ENCODE data around the gene SDR9C7.
"Not testable (repeated sequence)": the region's sequence is repeated elsewhere in the genome, so short reads cannot be mapped to it uniquely, and the experiment has no call there.

Gene SDR9C7

GRCh38 chr12:56933826-56934625 is at the start of gene SDR9C7:
TSS of gene SDR9C7 (minus strand) at chr12:56934408. CDS start at chr12:56934261, 147 bp downstream.
- DNase-seq (ENCODE audit: low read depth in 2 of 2), result no peak
- TF ChIP-seq CTCF (IDR thresholded peaks at IDR 0.05; ENCODE audit: low read depth, low read length), result no peak
- no peak within 1 kb of the TSS for H3K4me3 ChIP-seq (replicated peaks in 1 of 2; ENCODE audit: low read depth in 2 of 2, low read length in 2 of 2)

- TF ChIP-seq CTCF (IDR thresholded peaks at IDR 0.05; ENCODE audit: low read depth, low read length), result no peak
- DNase-seq (ENCODE audit: low read depth in 2 of 2), result no peak
- H3K4me3 ChIP-seq (replicated peaks in 1 of 2; ENCODE audit: low read depth in 2 of 2, low read length in 2 of 2), result no peak overlapping the region
Measured at GRCh38 chr12:56983386-56983785, 49.2 kb upstream of the SDR9C7 start.

GRCh38 chr12:56982578-56983236 is 48.5 kb upstream of the SDR9C7 start:
- DNase-seq (ENCODE audit: low read depth in 2 of 2); H3K4me3 ChIP-seq (replicated peaks in 1 of 2; ENCODE audit: low read depth in 2 of 2, low read length in 2 of 2): not testable (repeated sequence)

- no peak for TF ChIP-seq CTCF (IDR thresholded peaks at IDR 0.05; ENCODE audit: low read depth, low read length)
- H3K4me3 ChIP-seq (replicated peaks in 1 of 2; ENCODE audit: low read depth in 2 of 2, low read length in 2 of 2), result no peak overlapping the region
- DNase-seq (ENCODE audit: low read depth in 2 of 2), result no peak
Measured at GRCh38 chr12:56980941-56981530, 46.8 kb upstream of the SDR9C7 start.

GRCh38 chr12:56980268-56980667 is 46.1 kb upstream of the SDR9C7 start:
- DNase-seq (ENCODE audit: low read depth in 2 of 2), result no peak
- no peak overlapping the region for H3K4me3 ChIP-seq (replicated peaks in 1 of 2; ENCODE audit: low read depth in 2 of 2, low read length in 2 of 2)
- TF ChIP-seq CTCF (IDR thresholded peaks at IDR 0.05; ENCODE audit: low read depth, low read length), result no peak

GRCh38 chr12:56979628-56980027 is 45.4 kb upstream of the SDR9C7 start:
- no peak overlapping the region for H3K4me3 ChIP-seq (replicated peaks in 1 of 2; ENCODE audit: low read depth in 2 of 2, low read length in 2 of 2)
- TF ChIP-seq CTCF (IDR thresholded peaks at IDR 0.05; ENCODE audit: low read depth, low read length), result no peak
- DNase-seq (ENCODE audit: low read depth in 2 of 2), result no peak
